Measurements from ENCODE around the gene SORBS2.

The SORBS2 gene

GRCh38 chr4:185730849-185731608 lies 81.0 kb downstream of the SORBS2 start:
- no peak for TF ChIP-seq CTCF (IDR thresholded peaks at IDR 0.05)
- H3K4me1 Mint-ChIP-seq: peaks cover 5% of the 10 kb centered on the region
- H3K9me3 Mint-ChIP-seq: peaks cover 7% of the 10 kb centered on the region
- no peak for DNase-seq
- no peak overlapping the region for H3K4me3 Mint-ChIP-seq
- no peaks in the 10 kb centered on the region for H3K36me3 Mint-ChIP-seq (ENCODE audit: low read depth)
- no peak overlapping the region for H3K27ac Mint-ChIP-seq
- peaks cover 14% of the 10 kb centered on the region for H3K27me3 Mint-ChIP-seq (ENCODE audit: low read depth, poor library complexity)

GRCh38 chr4:185730387-185730786 lies 81.6 kb downstream of the SORBS2 start:
- no peak for DNase-seq
- no peaks in the 10 kb centered on the region for H3K36me3 Mint-ChIP-seq (ENCODE audit: low read depth)
- H3K27ac Mint-ChIP-seq: no peak overlapping the region
- H3K27me3 Mint-ChIP-seq (ENCODE audit: low read depth, poor library complexity): peaks cover 14% of the 10 kb centered on the region
- peaks cover 7% of the 10 kb centered on the region for H3K9me3 Mint-ChIP-seq
- peaks cover 5% of the 10 kb centered on the region for H3K4me1 Mint-ChIP-seq
- no peak overlapping the region for H3K4me3 Mint-ChIP-seq
- TF ChIP-seq CTCF (IDR thresholded peaks at IDR 0.05): no peak

- Mint-ChIP-seq H3K4me3 (no peak overlapping the region), H3K4me1 (peaks cover 11% of the 10 kb centered on the region), H3K27ac (peak overlapping the region; percentile 3), H3K36me3 (ENCODE audit: low read depth) (no peaks in the 10 kb centered on the region), H3K9me3 (peaks cover 7% of the 10 kb centered on the region), H3K27me3 (ENCODE audit: low read depth, poor library complexity) (peaks cover 10% of the 10 kb centered on the region)
- no peak for TF ChIP-seq CTCF (IDR thresholded peaks at IDR 0.05)
- DNase-seq: no peak
These were observed 82.6 kb downstream of the SORBS2 start for GRCh38 chr4:185729391-185729804.

GRCh38 chr4:185728893-185729292 lies 83.1 kb downstream of the SORBS2 start:
- no peaks in the 10 kb centered on the region for H3K36me3 Mint-ChIP-seq (ENCODE audit: low read depth)

GRCh38 chr4:185726931-185727330 lies 85.1 kb downstream of the SORBS2 start:
- H3K9me3 Mint-ChIP-seq: no peaks in the 10 kb centered on the region
- TF ChIP-seq CTCF (IDR thresholded peaks at IDR 0.05): no peak
- H3K4me3 Mint-ChIP-seq: no peak overlapping the region
- peaks cover 5% of the 10 kb centered on the region for H3K27me3 Mint-ChIP-seq (ENCODE audit: low read depth, poor library complexity)
- H3K36me3 Mint-ChIP-seq (ENCODE audit: low read depth): no peaks in the 10 kb centered on the region
- no peak for DNase-seq
- peaks cover 32% of the 10 kb centered on the region for H3K4me1 Mint-ChIP-seq
- no peak overlapping the region for H3K27ac Mint-ChIP-seq

More at GRCh38 chr4:185728893-185729292, 83.1 kb downstream of the SORBS2 start:
- peaks cover 10% of the 10 kb centered on the region for H3K27me3 Mint-ChIP-seq (ENCODE audit: low read depth, poor library complexity)
- peaks cover 7% of the 10 kb centered on the region for H3K9me3 Mint-ChIP-seq
- no peak overlapping the region for H3K4me3 Mint-ChIP-seq
- peaks cover 16% of the 10 kb centered on the region for H3K4me1 Mint-ChIP-seq
- no peak for DNase-seq
- H3K27ac Mint-ChIP-seq: peak overlapping the region; percentile 67
- TF ChIP-seq CTCF (IDR thresholded peaks at IDR 0.05): no peak

Data from nephron progenitor cell (in vitro differentiated cells).